ENCODE data around the gene ZNF385C. TPM values are rescaled to one million over a fixed set of nuclear protein-coding genes. Genes with fewer than 3 reads are reported as not detected.

Gene ZNF385C
- total and polyA plus RNA-seq, 2 of the 13 experiments (the other 11 are each of a cell fraction or from before 2014, with no cell fraction given) = 2.3 to 6.1 TPM

DNA sequence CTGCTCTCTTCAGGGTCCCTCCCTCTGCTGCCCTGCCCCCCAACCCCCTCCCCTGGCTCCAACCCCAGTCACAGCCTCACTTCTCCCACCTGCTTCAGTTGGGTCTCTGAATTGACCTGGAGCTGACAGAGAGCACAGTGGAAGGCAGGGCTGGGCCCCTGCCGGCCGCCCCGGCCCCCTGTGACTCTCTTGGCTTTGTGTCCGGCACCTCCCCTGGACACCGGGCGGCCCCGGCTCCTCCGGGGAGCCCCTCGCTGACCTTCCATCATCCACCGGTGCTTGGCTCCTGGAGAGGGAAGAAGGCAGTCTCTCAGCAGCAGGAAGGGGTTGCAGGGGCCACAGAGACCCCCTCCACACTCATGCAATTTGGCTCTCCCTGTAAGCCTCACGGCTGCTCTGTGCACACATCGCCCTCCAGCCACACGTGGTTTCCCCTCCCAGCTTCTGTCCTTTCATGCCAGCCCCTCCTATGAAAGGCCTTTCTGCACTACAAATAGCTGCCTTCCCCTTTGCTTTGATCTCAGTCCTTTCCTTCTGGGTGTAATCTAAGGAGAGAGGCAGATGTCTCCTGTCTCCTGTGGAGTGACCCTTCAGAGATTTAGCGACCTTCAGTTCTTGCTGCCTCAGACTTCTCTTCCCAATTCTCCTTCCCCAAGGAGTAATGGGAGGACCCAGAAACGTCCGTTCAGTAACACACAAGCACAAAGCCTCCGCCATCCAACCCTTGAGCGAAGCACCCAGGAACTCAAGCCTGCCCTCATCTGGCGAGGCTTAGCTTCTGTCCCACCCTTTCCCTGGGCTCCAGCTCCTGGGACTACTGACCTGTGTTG is 70.1 kb downstream of the ZNF385C start (continued):
- TF ChIP-seq ARHGAP35 (CRISPR knock-in tag; IDR thresholded peaks at IDR 0.05; ENCODE audit: borderline replicate concordance) (no peak; the same call in 1 of the 2 replicates), SP1 (IDR thresholded peaks at IDR 0.05) (no peak), SP1 (CRISPR knock-in tag; IDR thresholded peaks at IDR 0.05) (no peak), MAFF (IDR thresholded peaks at IDR 0.05; ENCODE audit: low read depth, low read length) (no peak), NFIC (IDR thresholded peaks at IDR 0.05; ENCODE audit: low read length) (no peak), SNRNP70 (IDR thresholded peaks at IDR 0.05; ENCODE audit: low read depth, low read length) (no peak), ZNF558 (CRISPR knock-in tag; IDR thresholded peaks at IDR 0.05; ENCODE audit: borderline replicate concordance) (no peak), GATAD1 (CRISPR knock-in tag; IDR thresholded peaks at IDR 0.05) (no peak; the same call in 1 of the 2 replicates), ZNF7 (CRISPR knock-in tag; IDR thresholded peaks at IDR 0.05) (no peak), SATB2 (CRISPR knock-in tag; IDR thresholded peaks at IDR 0.05) (no peak), TOPORS (CRISPR knock-in tag; IDR thresholded peaks at IDR 0.05) (no peak), SP5 (CRISPR knock-in tag; IDR thresholded peaks at IDR 0.05; ENCODE audit: borderline replicate concordance, low read depth) (no peak), ZNF3 (CRISPR knock-in tag; IDR thresholded peaks at IDR 0.05) (0 out of 2 replicates have a peak, but pooled peaks have one; percentile 37), AGO2 (optimal IDR thresholded peaks at IDR 0.05; ENCODE audit: low read depth, low read length) (peak; percentile 27), CCDC6 (CRISPR knock-in tag; IDR thresholded peaks at IDR 0.05) (no peak), GATA4 (IDR thresholded peaks at IDR 0.05; ENCODE audit: borderline replicate concordance, low read depth) (no peak), NFRKB (IDR thresholded peaks at IDR 0.05) (no peak), ZNF431 (CRISPR knock-in tag; IDR thresholded peaks at IDR 0.05; ENCODE audit: borderline replicate concordance, low read depth) (no peak), SNAPC2 (CRISPR knock-in tag; IDR thresholded peaks at IDR 0.05) (no peak), ZSCAN22 (CRISPR knock-in tag; IDR thresholded peaks at IDR 0.05) (peak; percentile 98), RCOR2 (CRISPR knock-in tag; IDR thresholded peaks at IDR 0.05) (no peak)
- TF ChIP-seq, protein P1, sequence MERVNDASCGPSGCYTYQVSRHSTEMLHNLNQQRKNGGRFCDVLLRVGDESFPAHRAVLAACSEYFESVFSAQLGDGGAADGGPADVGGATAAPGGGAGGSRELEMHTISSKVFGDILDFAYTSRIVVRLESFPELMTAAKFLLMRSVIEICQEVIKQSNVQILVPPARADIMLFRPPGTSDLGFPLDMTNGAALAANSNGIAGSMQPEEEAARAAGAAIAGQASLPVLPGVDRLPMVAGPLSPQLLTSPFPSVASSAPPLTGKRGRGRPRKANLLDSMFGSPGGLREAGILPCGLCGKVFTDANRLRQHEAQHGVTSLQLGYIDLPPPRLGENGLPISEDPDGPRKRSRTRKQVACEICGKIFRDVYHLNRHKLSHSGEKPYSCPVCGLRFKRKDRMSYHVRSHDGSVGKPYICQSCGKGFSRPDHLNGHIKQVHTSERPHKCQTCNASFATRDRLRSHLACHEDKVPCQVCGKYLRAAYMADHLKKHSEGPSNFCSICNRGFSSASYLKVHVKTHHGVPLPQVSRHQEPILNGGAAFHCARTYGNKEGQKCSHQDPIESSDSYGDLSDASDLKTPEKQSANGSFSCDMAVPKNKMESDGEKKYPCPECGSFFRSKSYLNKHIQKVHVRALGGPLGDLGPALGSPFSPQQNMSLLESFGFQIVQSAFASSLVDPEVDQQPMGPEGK (CRISPR knock-in tag; IDR thresholded peaks at IDR 0.05) = no peak
- TF ChIP-seq, protein P2, sequence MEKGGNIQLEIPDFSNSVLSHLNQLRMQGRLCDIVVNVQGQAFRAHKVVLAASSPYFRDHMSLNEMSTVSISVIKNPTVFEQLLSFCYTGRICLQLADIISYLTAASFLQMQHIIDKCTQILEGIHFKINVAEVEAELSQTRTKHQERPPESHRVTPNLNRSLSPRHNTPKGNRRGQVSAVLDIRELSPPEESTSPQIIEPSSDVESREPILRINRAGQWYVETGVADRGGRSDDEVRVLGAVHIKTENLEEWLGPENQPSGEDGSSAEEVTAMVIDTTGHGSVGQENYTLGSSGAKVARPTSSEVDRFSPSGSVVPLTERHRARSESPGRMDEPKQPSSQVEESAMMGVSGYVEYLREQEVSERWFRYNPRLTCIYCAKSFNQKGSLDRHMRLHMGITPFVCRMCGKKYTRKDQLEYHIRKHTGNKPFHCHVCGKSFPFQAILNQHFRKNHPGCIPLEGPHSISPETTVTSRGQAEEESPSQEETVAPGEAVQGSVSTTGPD (CRISPR knock-in tag; IDR thresholded peaks at IDR 0.05) = no peak
- TF ChIP-seq, protein P3, sequence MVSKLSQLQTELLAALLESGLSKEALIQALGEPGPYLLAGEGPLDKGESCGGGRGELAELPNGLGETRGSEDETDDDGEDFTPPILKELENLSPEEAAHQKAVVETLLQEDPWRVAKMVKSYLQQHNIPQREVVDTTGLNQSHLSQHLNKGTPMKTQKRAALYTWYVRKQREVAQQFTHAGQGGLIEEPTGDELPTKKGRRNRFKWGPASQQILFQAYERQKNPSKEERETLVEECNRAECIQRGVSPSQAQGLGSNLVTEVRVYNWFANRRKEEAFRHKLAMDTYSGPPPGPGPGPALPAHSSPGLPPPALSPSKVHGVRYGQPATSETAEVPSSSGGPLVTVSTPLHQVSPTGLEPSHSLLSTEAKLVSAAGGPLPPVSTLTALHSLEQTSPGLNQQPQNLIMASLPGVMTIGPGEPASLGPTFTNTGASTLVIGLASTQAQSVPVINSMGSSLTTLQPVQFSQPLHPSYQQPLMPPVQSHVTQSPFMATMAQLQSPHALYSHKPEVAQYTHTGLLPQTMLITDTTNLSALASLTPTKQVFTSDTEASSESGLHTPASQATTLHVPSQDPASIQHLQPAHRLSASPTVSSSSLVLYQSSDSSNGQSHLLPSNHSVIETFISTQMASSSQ (IDR thresholded peaks at IDR 0.05; ENCODE audit: low read depth) = no peak
- TF ChIP-seq, protein P3 (CRISPR knock-in tag; IDR thresholded peaks at IDR 0.05; ENCODE audit: borderline replicate concordance) = 0 out of 2 replicates have a peak, but pooled peaks have one; percentile 38
